ENCODE results near the gene GINS2. TPM values are rescaled to one million over a fixed set of nuclear protein-coding genes. Genes with fewer than 3 reads are reported as not detected.

GINS2 gene
- total RNA-seq, 1 donor from 2014 or later: 39.9 TPM

- TF ChIP-seq CTCF (conservative IDR thresholded peaks at IDR 0.05): no peak
- Mint-ChIP-seq H3K27ac (no peak overlapping the region), H3K4me1 (ENCODE audit: unreplicated experiment) (peaks cover 5% of the 10 kb centered on the region), H3K4me3 (no peak overlapping the region), H3K9me3 (no peaks in the 10 kb centered on the region), H3K36me3 (no peaks in the 10 kb centered on the region), H3K27me3 (peaks cover 7% of the 10 kb centered on the region)
- no peak for DNase-seq (ENCODE audit: extremely low spot score, unreplicated experiment)
Observed at GRCh38 chr16:85704011-85704410, 15.3 kb upstream of the GINS2 start.

- Mint-ChIP-seq H3K36me3 (no peaks in the 10 kb centered on the region), H3K4me3 (no peak overlapping the region), H3K27ac (no peak overlapping the region), H3K9me3 (no peaks in the 10 kb centered on the region), H3K27me3 (peaks cover 18% of the 10 kb centered on the region), H3K4me1 (ENCODE audit: unreplicated experiment) (peaks cover 5% of the 10 kb centered on the region)
- DNase-seq (ENCODE audit: extremely low spot score, unreplicated experiment): no peak
- TF ChIP-seq CTCF (conservative IDR thresholded peaks at IDR 0.05): no peak
Observed at GRCh38 chr16:85699628-85700027, 10.9 kb upstream of the GINS2 start.

- H3K4me3 Mint-ChIP-seq: no peak overlapping the region
- no peak overlapping the region for H3K27ac Mint-ChIP-seq
- peaks cover 18% of the 10 kb centered on the region for H3K27me3 Mint-ChIP-seq
- peaks cover 5% of the 10 kb centered on the region for H3K4me1 Mint-ChIP-seq (ENCODE audit: unreplicated experiment)
- TF ChIP-seq CTCF (conservative IDR thresholded peaks at IDR 0.05): no peak
- no peaks in the 10 kb centered on the region for H3K36me3 Mint-ChIP-seq
- no peak for DNase-seq (ENCODE audit: extremely low spot score, unreplicated experiment)
- H3K9me3 Mint-ChIP-seq: no peaks in the 10 kb centered on the region
Observed at GRCh38 chr16:85698935-85699558, 10.3 kb upstream of the GINS2 start.

GRCh38 chr16:85698459-85698891 lies 9.7 kb upstream of the GINS2 start:
- TF ChIP-seq CTCF (conservative IDR thresholded peaks at IDR 0.05): no peak
- no peaks in the 10 kb centered on the region for H3K36me3 Mint-ChIP-seq
- H3K4me1 Mint-ChIP-seq (ENCODE audit: unreplicated experiment): peaks cover 5% of the 10 kb centered on the region
- no peak for DNase-seq (ENCODE audit: extremely low spot score, unreplicated experiment)
- no peaks in the 10 kb centered on the region for H3K9me3 Mint-ChIP-seq
- peaks cover 18% of the 10 kb centered on the region for H3K27me3 Mint-ChIP-seq
- no peak overlapping the region for H3K27ac Mint-ChIP-seq
- no peak overlapping the region for H3K4me3 Mint-ChIP-seq

GRCh38 chr16:85697431-85697830 lies 8.7 kb upstream of the GINS2 start:
- H3K27me3 Mint-ChIP-seq: peaks cover 14% of the 10 kb centered on the region
- TF ChIP-seq CTCF (conservative IDR thresholded peaks at IDR 0.05): no peak
- no peaks in the 10 kb centered on the region for H3K36me3 Mint-ChIP-seq
- H3K4me3 Mint-ChIP-seq: no peak overlapping the region
- no peak overlapping the region for H3K27ac Mint-ChIP-seq
- H3K9me3 Mint-ChIP-seq: no peaks in the 10 kb centered on the region
- peaks cover 5% of the 10 kb centered on the region for H3K4me1 Mint-ChIP-seq (ENCODE audit: unreplicated experiment)
- no peak for DNase-seq (ENCODE audit: extremely low spot score, unreplicated experiment)
